ENCODE measurements around the gene ACTN3.
"Not testable (repeated sequence)": the region's sequence is repeated elsewhere in the genome, so short reads cannot be mapped to it uniquely, and the experiment has no call there.

Gene ACTN3

GRCh38 chr11:66546368-66546965 is at the start of gene ACTN3:
Gene ACTN3 (plus strand): TSS chr11:66546903. CDS start chr11:66546938, 35 bp downstream.
- in situ Hi-C loops (cut with MboI; ENCODE audit: low sequenced_read_pairs), result no loop called here

- in situ Hi-C loops (cut with MboI; ENCODE audit: low sequenced_read_pairs), result no loop called here
Observed at GRCh38 chr11:66497206-66497605, 49.5 kb upstream of the ACTN3 start.

- in situ Hi-C loops (cut with MboI; ENCODE audit: low sequenced_read_pairs), result no loop called here
Observed at GRCh38 chr11:66498506-66498905, 48.2 kb upstream of the ACTN3 start.

- in situ Hi-C loops (cut with MboI; ENCODE audit: low sequenced_read_pairs), result no loop called here
Observed at GRCh38 chr11:66505276-66505816, 41.4 kb upstream of the ACTN3 start.

- in situ Hi-C loops (cut with MboI; ENCODE audit: low sequenced_read_pairs), result no loop called here
Observed at GRCh38 chr11:66509131-66509561, 37.6 kb upstream of the ACTN3 start.

GRCh38 chr11:66510271-66510989 is 36.3 kb upstream of the ACTN3 start, which contains the start of gene BBS1:
Gene BBS1 (plus strand): TSS chr11:66510635. CDS start chr11:66510660, 25 bp downstream.
- in situ Hi-C loops (cut with MboI; ENCODE audit: low sequenced_read_pairs), result no loop called here

GRCh38 chr11:66510990-66511339 is 35.7 kb upstream of the ACTN3 start:
- in situ Hi-C loops (cut with MboI; ENCODE audit: low sequenced_read_pairs), result no loop called here

- in situ Hi-C loops (cut with MboI; ENCODE audit: low sequenced_read_pairs), result no loop called here
Observed at GRCh38 chr11:66523611-66524010, 23.1 kb upstream of the ACTN3 start.

- in situ Hi-C loops (cut with MboI; ENCODE audit: low sequenced_read_pairs), result no loop called here
Observed at GRCh38 chr11:66524304-66525040, 22.2 kb upstream of the ACTN3 start.

- in situ Hi-C loops (cut with MboI; ENCODE audit: low sequenced_read_pairs), result no loop called here
Observed at GRCh38 chr11:66529069-66529468, 17.6 kb upstream of the ACTN3 start.

GRCh38 chr11:66529655-66530054 is 17.0 kb upstream of the ACTN3 start:
- in situ Hi-C loops (cut with MboI; ENCODE audit: low sequenced_read_pairs), result no loop called here

GRCh38 chr11:66530927-66531709 is 15.6 kb upstream of the ACTN3 start:
- in situ Hi-C loops (cut with MboI; ENCODE audit: low sequenced_read_pairs), result no loop called here

GRCh38 chr11:66531841-66532240 is 14.9 kb upstream of the ACTN3 start:
- in situ Hi-C loops (cut with MboI; ENCODE audit: low sequenced_read_pairs), result no loop called here

GRCh38 chr11:66532784-66533183 is 13.9 kb upstream of the ACTN3 start:
- in situ Hi-C loops (cut with MboI; ENCODE audit: low sequenced_read_pairs), result no loop called here

- in situ Hi-C loops (cut with MboI; ENCODE audit: low sequenced_read_pairs), result no loop called here
Observed at GRCh38 chr11:66539170-66539869, 7.4 kb upstream of the ACTN3 start.

GRCh38 chr11:66539870-66540213 is 6.9 kb upstream of the ACTN3 start:
- in situ Hi-C loops (cut with MboI; ENCODE audit: low sequenced_read_pairs), result no loop called here

GRCh38 chr11:66540598-66540997 is 6.1 kb upstream of the ACTN3 start:
- in situ Hi-C loops (cut with MboI; ENCODE audit: low sequenced_read_pairs), result not testable (repeated sequence)

GRCh38 chr11:66541892-66542291 is 4.8 kb upstream of the ACTN3 start:
- in situ Hi-C loops (cut with MboI; ENCODE audit: low sequenced_read_pairs), result no loop called here

- in situ Hi-C loops (cut with MboI; ENCODE audit: low sequenced_read_pairs), result no loop called here
Observed at GRCh38 chr11:66542362-66542761, 4.3 kb upstream of the ACTN3 start.
